ENCODE results near the gene HEATR5A.
"Not testable (repeated sequence)": the region's sequence is repeated elsewhere in the genome, so short reads cannot be mapped to it uniquely, and the experiment has no call there.

The HEATR5A gene

DNA sequence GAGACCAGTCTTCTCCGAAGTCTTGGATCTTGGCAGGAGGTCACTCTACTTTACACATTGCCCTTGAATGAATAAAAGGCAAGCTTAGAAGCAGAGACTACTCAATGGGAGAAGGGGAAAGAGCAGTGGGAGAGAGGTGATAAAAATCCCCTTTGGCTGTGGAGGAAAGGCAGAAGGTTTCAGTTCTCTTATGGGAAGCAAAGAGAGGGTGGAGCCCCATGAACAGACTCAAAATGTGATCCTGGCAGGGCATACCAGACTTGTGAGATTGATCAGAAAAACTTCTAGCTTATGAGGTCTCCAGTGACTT, 163.2 kb downstream of the HEATR5A start:
- no peak for DNase-seq (ENCODE audit: low spot score)

DNA sequence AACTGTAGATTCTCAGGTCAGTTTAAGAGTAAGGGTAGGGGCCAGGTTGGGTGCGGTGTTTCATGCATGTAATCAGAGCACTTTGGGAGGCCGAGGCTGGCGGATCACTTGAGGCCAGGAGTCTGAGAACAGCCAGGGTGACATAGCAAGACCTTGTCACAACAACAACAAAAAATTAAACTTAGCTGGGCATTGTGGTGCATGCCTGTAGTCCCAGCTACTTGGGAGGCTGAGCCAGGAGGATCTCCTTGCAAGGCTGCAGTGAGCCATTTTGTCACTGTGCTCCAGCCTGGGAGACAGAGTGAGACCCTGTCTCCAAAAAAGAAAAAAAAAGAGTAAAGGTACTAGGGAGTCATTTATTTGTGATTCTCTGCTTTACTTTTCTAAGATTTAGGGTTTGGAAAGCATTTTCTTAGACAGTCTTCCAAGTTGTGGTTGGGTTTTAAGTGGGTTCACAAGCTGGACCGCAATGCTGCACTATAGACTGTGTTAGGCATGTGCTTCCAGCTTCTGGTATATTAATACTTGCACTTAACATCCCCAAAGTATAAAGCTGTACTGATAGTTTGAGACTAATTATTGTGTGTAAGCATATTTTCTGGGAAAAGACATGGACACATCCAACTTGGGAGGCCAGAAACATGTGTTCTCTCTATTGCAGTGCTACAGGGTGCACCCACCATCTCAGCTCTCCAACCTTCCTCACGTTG, 163.7 kb downstream of the HEATR5A start:
- no peak for DNase-seq (ENCODE audit: low spot score)

DNA sequence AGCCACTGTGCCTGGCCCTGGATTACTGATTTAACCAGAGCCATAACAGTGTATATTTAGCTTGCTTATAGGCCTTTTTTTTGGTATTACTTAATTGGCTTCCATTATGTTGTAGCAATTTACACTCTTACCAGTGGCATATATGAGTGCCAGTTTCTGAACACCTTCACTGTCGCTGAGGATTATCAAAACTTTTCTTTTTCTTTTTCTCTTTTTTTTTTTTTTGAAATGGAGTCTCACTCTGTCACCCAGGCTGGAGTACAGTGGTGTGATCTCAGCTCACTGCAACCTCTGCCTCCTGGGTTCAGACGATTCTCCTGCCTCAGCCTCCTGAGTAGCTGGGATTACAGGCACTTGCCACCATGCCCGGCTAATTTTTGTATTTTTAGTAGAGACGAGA, 164.4 kb downstream of the HEATR5A start:
- not testable (repeated sequence) for DNase-seq (ENCODE audit: low spot score)

DNA sequence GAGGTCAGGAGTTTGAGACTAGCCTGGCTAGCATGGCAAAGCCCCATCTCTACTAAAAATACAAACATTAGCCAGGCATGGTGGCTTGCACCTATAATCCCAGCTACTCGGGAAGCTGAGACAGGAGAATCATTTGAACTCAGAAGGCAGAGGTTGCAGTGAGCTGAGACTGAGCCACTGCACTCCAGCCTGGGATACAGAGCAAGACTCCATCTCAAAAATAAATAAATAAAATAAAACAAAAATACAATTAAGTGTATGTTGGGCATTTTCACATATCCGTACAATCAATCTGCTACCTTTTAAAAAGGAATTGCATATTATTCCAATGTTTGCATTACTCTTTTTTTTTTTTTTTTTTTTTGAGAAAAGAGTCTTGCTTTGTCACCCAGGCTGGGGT, 165.1 kb downstream of the HEATR5A start:
- DNase-seq (ENCODE audit: low spot score), result no peak

DNA sequence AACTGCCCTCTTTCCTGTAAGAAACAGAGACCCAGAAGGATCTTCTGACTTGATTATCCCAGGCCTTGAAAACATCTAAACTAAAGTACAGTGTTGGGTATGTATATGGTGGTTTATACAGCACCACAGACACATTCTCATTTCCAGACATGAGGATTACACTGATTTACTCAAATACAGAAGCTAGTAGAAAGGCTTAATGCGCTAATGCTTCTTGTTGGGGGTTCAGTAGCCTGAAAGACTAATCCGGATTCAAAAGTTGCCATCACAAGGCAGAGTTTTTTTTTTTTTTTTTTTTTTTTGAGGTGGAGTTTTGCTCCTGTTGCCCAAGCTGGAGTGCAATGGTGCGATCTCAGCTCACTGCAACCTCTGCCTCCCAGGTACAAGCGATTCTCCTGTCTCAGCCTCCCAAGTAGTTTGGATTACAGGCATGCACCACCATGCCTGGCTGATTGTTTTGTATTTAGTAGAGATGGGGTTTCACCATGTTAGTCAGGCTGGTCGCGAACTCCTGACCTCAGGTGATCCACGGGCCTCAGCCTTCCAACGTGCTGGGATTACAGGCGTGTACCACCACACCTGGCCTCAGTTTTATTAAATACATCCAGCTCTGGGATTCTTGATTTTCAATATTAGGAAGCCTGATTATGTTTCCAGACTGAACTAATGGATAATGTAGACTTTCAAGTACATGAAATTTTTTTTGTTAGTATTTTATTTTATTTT, 166.4 kb downstream of the HEATR5A start:
- no peak for DNase-seq (ENCODE audit: low spot score)

DNA sequence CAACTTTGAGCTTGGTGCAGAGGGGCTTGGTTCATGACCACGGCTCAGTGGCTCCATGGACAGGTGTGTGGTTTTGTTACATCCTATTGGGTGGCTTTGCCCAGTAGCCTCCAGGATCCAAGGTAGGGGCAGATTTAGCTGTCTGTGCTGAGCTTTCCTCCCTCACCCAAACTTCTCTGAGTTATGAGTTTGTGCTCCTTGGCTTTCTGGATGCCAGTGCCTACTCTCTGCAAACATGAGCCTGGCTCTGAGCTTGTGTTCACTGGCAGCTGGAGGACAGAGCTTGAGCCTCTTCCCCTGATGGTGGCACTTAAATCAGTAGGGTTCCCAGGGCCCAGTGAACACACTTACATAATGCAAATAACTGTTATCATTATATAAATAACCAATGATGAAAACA, 167.5 kb downstream of the HEATR5A start:
- no peak for DNase-seq (ENCODE audit: low spot score)

DNA sequence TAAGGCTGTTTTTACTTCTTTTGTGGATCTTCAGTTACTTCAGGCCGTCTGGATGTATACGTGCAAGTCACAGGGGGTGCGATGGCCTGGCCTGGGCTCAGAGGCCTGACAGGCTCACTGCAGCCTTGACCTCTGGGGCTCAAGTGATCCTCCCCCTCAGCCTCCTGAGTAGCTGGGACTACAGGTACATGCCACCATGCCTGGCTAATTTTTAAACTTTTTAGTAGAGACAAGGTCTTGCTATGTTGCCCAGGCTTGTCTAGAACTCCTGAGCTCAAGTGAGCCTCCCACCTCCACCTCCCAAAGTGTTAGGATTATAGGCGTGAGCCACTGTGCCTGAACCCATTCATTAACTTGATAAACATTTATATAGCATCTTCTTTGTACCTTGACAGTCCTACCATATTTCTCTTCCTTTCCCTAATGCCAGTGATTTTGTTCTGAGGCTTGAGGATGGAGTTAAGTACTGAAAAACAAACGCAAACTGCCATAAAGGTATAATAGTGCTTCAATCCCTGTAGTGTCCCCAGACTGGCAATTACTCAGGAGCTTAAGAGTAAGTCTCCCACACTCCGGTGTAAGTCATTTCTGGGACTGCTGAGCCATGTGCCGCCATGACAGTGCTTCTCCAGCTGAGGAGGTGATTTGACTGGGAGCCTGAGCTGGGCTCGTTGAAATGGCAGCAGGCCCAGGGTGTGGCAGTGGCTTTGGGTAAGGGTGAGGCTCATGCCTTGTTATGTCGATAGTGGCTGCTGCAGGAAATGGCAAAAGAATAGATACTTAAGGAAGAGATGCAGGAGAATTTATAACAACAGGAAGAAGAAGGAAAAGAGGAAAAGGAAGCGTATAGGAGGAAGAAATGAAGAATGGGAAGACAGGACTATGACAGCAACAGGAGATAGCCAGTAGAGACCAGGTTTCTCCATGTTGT, 169.1 kb downstream of the HEATR5A start:
- DNase-seq (ENCODE audit: low spot score), result no peak

DNA sequence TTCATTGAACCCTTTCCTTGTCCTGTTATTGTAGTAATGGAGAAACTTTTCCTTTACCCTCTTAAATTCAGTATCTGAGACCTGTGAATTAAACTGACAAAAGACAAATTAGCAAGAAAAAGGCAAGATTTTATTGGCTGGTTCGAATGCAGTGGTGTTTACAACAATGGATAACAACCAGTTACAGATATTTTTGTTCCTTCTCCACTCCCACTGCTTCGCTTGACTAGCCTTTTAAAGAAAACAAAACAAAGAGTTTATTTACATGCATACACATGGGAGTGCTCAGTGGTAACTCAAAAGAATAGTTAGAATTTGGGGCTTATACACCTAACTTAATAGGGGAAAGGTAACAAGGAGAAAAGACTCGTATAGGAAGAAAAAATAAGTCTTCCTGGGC, 175.7 kb downstream of the HEATR5A start:
- no peak for DNase-seq (ENCODE audit: low spot score)

DNA sequence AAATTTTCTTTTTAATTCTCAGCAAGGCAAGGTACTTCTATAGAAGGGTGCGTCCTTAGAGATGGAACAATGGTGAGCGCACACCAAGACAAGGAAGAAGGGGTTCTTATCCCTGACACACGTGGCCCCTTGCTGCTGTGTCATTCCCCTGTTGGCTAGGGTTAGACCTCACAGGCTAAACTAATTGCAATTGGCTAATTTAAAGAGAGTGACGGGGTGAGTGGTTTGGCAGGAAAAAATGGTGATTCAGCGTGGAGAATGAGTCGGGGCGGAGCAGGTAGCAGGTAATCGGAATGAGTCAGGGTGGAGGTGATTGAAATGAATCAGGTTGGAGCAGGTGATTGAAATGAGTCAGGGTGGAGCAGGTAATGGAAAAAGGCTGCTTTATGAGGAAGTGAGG, 176.5 kb downstream of the HEATR5A start:
- no peak for DNase-seq (ENCODE audit: low spot score)

DNA sequence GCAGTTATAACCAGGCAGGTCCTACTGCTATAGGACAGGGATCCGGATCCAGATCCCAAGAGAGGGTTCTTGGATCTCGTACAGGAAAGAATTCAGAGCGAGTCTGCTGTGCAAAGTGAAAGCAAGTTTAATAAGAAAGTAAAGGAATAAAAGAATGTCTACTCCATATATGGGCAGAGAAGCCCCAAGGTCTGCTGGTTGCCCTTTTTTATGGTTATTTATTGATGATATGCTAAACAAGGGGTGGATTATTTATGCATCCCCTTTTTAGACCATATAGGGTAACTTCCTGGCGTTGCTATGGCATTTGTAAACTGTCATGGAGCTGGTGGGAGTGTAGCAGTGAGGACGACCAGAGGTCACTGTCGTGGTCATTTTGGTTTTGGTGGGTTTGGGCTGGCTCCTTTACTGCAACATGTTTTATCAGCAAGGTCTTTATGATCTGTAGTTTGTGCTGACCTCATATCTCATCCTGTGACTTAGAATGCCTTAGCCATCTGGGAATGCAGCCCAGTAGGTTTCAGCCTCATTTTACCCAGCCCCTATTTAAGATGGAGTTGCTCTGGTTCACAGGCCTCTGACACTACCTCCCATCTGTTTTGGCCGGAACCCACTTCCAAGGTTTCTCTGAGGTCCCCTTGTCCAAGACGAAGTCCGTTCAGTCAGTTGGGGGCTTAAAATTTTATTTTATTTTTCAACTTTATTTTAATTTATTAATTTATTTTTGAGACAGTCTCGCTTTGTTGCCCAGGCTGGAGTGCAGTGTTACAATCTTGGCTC, 178.0 kb downstream of the HEATR5A start:
- DNase-seq (ENCODE audit: low spot score), result not testable (repeated sequence)

All from CD4-positive, alpha-beta T cell treated with Interleukin-2 at 100 ng/mL for 4 hours (primary cell).